Tibial nerve (tissue), 4 donors: ENCODE data around the gene FLRT2.

Experiments used
- EP300 ChIP-seq, 2 donors: sonication (generic); formaldehyde crosslinking; IDR thresholded peaks; one replicate each; pipeline ENCODE4 v1.6.1; 2017; ENCODE audit warnings: antibody characterized with exemption in 2 of 2, mild to moderate bottlenecking in 1 of 2
- POLR2A ChIP-seq, 2 donors: fragments of 450-650 bp; IDR thresholded peaks; one replicate each; pipeline ENCODE4 v1.6.1; 2017; ENCODE audit warnings: antibody characterized with exemption in 2 of 2, mild to moderate bottlenecking in 2 of 2, moderate library complexity in 2 of 2
- TF ChIP-seq, protein P1 (sequence below), 5 experiments: fragments of 200-600 bp in 3 of 5; fragments of 450-650 bp in 2 of 5; sonication (generic) in 3 of 5; IDR thresholded peaks; one replicate each; pipeline ENCODE4 v1.5.1; 2016 to 2019; ENCODE audit warnings: antibody characterized with exemption in 5 of 5, mild to moderate bottlenecking in 3 of 5, moderate library complexity in 2 of 5

DNA sequence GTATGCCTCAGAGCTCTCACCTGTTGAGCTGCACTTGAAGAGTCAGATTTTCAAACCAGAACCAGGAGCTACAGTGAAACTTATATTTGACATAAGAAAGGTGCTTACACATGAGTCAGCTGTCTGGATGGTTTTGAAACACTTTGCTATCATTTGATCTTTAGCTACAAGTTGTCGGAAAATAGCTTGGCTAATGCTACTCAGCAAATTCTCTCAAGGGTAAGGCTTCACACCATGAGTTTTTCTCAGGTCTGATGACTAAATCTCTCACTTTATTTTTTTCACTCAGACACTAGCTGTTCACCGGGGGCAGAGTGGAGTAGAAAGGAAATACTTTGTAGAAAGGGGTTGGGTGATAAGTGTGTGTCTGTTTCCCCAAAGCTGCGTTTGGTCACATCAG, 171.8 kb downstream of the FLRT2 start:
- TF ChIP-seq, protein P1, sequence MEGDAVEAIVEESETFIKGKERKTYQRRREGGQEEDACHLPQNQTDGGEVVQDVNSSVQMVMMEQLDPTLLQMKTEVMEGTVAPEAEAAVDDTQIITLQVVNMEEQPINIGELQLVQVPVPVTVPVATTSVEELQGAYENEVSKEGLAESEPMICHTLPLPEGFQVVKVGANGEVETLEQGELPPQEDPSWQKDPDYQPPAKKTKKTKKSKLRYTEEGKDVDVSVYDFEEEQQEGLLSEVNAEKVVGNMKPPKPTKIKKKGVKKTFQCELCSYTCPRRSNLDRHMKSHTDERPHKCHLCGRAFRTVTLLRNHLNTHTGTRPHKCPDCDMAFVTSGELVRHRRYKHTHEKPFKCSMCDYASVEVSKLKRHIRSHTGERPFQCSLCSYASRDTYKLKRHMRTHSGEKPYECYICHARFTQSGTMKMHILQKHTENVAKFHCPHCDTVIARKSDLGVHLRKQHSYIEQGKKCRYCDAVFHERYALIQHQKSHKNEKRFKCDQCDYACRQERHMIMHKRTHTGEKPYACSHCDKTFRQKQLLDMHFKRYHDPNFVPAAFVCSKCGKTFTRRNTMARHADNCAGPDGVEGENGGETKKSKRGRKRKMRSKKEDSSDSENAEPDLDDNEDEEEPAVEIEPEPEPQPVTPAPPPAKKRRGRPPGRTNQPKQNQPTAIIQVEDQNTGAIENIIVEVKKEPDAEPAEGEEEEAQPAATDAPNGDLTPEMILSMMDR (IDR thresholded peaks at IDR 0.05): no peak
- TF ChIP-seq POLR2A (IDR thresholded peaks at IDR 0.05): no peak
- no peak for TF ChIP-seq EP300 (IDR thresholded peaks at IDR 0.05)
